Activated CD4-positive, alpha-beta T cell treated with anti-CD3 and anti-CD28 coated beads, Interleukin-10, Interleukin-2, amounts not matched to agents 100 ng/mL and 50 ng/mL, durations not matched to agents 16 hours and 8 hours (primary cell): ENCODE data around the gene CAMK1.
A peak's percentile ranks its signal among the peaks of the same experiment; 100 is the strongest.

Experiments
- DNase-seq: peaks from one replicate; pipeline ENCODE4 v3.0.0-alpha.2; 2020

CAMK1 gene

DNA sequence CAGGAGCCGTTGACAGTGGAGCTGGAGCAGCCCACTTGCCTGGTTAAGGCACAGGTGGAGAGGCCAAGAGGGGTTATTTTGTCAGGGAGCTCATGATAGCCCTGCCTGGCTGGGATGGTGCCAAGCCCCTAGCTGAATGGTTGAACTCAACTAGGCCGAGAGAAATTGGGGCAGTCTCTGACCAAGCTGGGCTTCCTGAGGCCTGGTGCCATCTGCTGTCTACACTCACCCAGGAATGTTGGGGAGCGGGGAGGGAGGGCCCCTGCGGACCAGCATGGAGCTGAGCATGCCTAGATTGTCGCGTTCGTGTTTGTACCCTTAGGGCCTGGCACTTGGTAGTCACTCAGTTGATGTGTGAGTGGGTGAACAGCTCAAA, 37.0 kb downstream of the CAMK1 start:
- DNase-seq: no peak

DNA sequence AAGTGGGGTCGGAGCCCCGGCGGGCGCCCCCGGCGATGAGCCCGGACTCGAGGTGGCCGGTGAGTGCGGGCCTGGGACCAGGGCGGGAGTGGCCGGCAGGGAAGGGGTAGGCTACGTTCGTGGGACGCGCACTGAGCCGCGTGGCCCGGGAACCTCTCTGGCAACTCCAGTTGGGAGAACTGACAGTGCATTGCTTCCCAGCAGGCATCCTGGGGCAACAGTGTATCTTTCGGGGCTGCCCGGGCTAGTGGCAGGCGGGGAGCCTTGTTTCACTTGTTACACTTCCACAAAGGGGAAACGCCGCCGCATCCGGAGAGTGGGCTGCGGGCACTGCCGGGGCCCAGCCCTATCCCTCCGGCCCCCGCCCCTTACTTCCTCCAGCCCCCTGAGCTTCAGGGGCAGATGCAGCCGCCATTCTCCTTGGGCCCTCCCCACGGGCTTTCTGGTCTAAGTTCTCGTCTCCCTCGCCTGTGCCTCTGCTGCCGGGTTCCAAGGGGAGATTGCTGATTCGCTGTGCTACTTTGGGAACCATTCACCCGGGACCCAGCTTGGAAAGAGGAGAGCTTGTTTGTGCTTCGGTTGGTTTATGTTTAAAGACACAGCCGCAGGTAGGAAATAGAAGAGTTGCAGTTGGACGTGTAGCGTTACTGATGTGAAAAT, 37.5 kb downstream of the CAMK1 start:
- peak; percentile 43 for DNase-seq

DNA sequence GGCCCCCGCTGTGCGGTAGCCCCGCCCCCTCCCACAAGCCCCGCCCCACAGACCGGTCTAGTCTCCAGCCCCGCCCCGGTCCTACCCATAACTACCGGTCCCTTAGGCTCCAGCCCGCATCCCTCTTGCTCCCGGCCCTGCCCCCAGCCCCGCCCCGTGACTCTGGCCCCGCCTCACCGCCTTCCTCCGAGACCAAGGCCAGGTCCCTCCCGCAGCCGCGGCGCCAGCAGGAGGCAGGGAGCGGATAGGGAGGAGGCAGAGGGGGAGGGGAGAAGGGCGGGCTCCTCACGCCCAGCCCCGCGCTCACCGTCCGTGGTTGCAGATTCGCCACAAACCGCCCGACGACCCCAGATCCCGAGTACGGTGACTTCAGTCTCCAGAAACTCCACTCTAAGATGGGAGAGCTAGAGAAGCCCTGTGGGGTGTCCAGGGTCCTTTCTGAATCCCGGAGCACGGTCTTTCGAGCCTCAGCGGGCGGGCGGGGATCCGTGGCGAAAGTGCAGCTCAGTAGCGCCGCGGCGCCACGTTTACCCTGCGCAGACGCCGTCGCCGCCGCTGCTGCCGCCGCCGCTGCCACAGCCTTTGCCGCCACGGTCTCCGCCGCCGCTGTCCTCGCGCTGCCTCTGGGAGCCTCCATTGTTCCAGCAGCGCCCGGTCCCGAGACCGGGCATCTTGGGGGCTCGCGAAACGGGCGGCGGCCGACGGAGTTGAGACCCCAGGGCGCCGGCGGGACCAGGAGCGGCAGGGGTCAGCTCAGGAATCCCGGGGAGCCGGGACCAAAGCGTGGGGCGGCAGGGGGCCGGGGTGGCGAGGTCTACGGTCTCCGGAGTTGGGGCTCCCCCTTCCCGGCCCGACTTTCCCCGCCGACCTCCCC, 38.3 kb downstream of the CAMK1 start, which contains the start of gene BRPF1:
BRPF1 (plus strand) TSS at position 530 of the 874 bp plus-strand sequence. CDS start 2,406 bp downstream, outside the sequence.
- DNase-seq: peak; percentile 100

GRCh38 chr3:9730657-9731205, 39.0 kb downstream of the CAMK1 start:
- DNase-seq: no peak

- DNase-seq: no peak
Observed at GRCh38 chr3:9729419-9729818, 40.3 kb downstream of the CAMK1 start.

- no peak for DNase-seq
Observed at GRCh38 chr3:9727743-9728142, 42.0 kb downstream of the CAMK1 start.

DNA sequence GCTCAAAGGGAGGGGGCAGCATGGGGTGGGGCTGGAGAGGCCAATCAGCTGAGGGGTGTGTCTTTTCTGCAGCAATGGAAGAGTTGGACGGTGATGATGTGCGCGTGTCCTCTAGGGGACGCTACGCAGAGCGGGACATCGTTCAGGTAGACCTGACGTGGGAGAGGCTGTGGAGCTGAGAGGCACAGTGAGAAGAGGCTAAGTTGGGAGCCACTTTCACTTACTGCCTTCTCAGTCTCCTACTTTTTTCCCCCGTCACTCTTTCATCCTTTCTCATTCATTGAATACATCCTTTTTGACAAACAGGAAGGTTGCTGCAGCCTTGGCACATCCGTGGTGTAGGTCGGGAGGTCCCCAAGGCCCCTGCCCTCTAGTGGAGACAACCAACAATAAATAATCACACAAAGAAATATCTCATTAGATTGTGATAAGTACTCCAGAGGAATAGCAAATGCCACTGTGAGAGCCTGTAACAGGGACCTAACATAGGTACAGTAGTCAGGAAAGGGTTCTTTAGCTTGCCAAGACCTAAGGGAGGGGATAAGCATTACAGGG, 42.6 kb downstream of the CAMK1 start:
- peak; percentile 67 for DNase-seq

GRCh38 chr3:9725775-9726515, 43.8 kb downstream of the CAMK1 start:
- DNase-seq: no peak

DNA sequence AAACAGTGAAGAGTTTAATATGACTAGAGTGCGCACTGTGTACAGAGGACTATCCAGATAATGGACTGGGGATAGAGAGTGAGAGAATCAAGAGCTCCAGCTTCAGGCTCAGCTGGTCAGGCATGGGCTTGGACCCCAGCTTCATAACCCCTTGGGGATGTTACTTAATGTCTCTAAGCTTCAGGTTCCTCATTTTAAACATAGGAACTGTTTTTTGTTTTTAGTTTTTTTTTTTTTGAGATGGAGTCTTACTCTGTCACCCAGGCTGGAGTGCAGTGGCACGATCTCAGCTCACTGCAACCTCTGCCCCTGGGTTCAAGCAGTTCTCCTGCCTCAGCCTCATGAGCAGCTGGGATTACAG, 48.1 kb downstream of the CAMK1 start:
- no peak for DNase-seq

GRCh38 chr3:9721015-9721699, 48.6 kb downstream of the CAMK1 start:
- no peak for DNase-seq

DNA sequence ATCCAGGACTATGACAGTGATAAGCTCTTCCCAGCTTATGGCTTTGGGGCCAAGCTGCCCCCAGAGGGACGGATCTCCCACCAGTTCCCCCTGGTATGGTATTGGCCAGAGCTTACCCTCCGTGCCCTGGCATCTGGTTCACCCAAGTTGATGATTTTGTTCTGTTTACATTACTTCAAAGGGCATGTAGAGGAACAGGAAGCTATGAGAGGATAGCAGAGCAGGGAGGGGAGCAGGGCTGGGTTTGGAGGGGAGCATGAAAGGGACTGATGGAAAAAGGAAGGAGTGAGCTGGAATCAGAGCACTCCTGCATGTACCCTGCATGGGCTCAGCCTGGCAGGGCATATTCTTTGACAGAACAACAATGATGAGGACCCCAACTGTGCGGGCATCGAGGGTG, 51.6 kb downstream of the CAMK1 start:
- no peak for DNase-seq

DNA sequence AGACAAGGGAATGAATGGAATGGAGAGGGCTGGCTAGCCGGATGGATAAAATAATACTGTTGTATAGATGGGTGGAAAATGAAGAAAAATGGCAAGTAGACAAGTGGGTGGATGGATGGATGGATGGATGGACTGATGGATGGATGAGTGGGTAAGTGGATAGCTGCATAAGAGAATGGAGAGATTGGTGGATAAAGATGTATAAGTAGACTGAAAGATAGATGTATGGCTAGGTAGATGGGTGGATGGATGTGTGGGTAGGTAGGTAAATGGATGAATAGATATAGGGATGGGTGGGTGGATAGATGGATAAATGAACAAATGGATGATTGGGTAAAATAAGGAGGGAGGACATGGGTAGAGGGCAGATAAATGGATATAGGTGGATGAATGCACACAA, 52.2 kb downstream of the CAMK1 start:
- DNase-seq: no peak

DNA sequence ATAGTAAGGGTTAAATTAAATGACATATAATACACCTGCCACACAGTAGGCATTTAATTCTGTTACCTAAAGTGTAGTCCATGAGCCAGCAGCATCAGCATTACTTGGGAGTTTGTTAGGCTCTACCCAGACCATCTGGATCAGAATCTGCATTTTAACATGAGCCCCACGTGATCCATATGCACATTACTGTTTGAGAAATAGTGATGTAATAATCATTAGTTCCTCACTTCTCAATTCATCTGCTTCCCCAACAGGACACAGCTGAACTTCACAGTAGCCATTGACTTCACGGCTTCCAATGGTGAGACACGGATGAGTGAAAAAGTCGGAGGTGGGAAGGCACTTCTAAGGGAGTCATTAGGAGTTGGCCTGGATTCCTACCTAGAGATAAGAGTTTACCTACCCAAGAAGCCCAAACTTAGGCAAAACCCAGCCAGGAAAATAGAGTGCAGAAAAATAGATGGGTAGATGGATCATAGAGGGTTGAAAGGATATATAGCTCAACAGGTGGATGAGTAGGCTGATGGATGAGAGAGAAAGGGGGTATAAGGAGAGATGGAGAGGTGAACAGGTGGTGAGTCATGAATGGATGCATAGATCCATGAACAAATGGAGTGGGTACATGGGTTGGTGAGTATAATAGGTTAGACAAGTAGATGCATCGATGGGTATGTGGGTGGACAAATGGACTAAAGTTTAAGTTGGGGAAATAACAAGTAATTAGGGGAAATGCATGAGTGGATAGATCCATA, 52.8 kb downstream of the CAMK1 start:
- no peak for DNase-seq

DNA sequence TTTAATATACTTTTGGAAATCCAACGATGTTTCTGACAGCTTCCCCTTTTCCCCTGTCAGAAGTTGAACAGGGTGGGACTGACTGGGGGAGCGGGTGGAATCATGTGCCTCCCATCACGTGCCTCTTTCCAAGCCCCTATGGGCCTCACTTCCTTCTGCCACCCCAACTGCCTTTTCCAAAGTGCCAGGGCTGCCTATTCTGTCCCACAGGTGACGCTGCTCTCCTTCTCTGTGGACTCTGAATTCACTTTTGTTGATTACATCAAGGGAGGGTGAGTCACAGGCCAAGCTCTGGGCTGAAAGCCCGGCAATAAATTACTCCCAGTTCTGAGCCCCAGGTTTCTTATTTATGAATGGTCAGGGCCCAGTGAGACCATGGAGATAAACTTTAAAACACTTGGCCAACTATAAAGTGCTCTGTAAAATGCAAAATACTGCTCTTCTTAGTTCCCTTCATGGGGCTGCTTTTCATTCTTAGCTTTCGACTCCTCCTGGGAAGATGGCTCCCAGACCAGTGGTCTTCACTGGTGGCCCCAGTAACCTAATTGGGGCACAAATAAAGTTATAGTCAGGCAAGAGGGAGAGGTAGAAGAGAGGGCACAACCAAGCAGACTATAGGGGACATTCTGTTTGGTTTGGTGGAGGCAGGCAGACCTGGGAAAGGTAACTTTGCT, 53.8 kb downstream of the CAMK1 start:
- peak; percentile 33 for DNase-seq

GRCh38 chr3:9715136-9715535, 54.6 kb downstream of the CAMK1 start:
- no peak for DNase-seq

GRCh38 chr3:9713142-9713541, 56.6 kb downstream of the CAMK1 start:
- no peak for DNase-seq

DNA sequence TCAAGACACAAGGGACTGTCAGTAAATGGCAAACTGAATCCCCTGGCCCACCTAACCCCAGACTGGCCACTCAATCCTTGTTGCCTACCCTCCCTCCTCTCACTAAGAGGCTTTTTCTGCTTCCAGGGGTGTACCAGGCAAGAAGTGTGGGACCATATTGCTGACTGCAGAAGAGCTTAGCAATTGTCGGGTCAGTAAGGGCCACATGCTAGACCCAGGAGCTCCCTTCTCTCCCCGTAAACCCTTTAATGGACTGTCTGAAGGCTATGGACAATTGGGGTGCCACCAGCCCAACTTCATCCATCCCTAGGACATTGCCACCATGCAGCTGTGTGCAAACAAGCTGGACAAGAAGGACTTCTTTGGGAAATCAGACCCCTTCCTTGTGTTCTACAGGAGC, 57.3 kb downstream of the CAMK1 start:
- no peak for DNase-seq

DNA sequence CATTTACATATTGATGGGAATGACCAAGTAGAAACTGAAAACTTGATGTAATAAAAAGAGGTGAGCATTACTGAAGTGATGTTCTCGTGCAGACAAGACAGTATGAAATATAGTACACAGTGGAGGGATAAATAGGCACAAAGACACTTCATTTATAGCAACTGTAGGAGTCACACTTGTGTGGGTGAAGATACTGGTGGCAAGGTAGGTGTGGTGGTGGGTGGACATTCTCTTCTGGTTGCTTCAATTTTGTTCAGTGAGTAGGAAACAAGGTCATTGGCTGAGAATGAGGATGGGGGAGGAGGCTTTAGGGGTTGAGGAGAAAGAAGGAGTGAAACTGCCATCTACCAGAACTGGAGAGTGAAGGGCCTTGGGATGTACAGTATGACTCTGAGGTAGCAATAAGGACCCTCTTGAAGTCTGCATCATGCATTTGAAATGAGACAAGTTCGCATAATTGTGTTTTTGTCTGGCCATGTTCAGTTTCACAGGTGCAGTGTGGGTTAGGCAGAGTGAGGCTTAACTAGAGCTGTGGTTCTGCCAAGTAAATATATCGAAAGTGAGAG, 59.5 kb downstream of the CAMK1 start:
- no peak for DNase-seq
